HG03045 (cell line): Measurements from ENCODE around the gene BBS2.
"Not testable (repeated sequence)": the region's sequence is repeated elsewhere in the genome, so short reads cannot be mapped to it uniquely, and the experiment has no call there.

Experiments
- ATAC-seq: cut with Tn5 transposase; IDR thresholded peaks from one replicate; pipeline ENCODE4 v1.9.1; 2021; ENCODE audit warnings: mild to moderate bottlenecking, moderate library complexity; ENCODE audit not compliant: unreplicated experiment

Gene BBS2

DNA sequence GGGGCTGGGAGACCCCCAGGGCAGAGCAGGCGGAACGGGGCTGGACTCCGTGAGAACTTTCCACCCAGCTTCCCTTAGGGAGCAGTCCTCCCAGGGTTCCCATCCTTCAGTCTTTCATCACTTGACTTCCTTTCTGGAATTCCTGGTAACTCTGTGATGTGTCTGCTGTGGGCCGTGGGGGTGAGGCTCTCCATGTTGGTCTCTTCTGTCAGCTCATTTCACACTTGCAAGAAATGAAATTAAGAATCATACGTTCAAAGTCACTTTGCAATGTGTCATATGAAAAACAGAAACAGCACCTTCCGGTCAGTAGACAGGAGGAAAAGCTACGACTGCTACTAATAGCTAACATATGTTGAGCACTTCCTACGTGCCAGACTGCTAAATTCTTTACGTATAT, 5.4 kb upstream of the BBS2 start:
- no peak for ATAC-seq

DNA sequence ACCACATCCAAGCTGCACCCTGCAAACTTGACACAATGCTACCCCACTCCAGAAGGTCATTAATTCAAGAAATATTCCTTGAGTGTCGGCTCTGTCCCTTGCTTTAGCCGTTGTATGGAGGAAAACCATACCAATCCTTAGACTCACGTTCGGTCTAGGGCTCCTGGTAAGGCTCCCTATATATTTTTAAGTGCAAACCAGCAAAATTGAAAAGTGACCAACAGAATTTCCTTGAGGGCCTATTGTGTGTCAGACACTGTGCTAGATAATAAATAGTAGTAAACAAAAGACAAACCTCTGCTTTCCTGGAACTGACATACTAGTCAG, 390 bp upstream of the BBS2 start:
- no peak for ATAC-seq

DNA sequence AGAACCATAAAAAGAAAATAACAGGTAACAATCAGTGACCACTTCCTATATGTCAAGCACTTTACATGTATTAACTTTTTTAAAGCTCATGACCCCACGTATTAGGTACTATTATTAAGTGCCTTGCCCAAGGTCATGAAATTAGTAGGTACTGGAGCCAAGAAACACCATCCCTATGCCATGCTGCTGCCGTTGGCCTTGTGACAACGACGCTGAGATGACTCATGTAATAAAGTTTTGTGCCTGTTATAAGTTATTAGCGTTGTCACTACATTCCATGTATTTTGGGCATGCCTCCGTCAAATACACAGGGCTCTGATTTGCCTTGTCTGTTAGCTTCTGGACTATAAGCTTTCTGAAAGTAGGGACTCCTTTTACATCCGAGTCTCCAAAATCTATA, 1.4 kb downstream of the BBS2 start:
- no peak for ATAC-seq

GRCh38 chr16:56517206-56517605, 2.6 kb downstream of the BBS2 start:
- no peak for ATAC-seq

GRCh38 chr16:56515665-56516064, 4.2 kb downstream of the BBS2 start:
- no peak for ATAC-seq

- no peak for ATAC-seq
Observed at GRCh38 chr16:56514845-56515244, 5.0 kb downstream of the BBS2 start.

GRCh38 chr16:56513972-56514371, 5.9 kb downstream of the BBS2 start:
- ATAC-seq: no peak

- no peak for ATAC-seq
Observed at GRCh38 chr16:56513091-56513490, 6.7 kb downstream of the BBS2 start.

DNA sequence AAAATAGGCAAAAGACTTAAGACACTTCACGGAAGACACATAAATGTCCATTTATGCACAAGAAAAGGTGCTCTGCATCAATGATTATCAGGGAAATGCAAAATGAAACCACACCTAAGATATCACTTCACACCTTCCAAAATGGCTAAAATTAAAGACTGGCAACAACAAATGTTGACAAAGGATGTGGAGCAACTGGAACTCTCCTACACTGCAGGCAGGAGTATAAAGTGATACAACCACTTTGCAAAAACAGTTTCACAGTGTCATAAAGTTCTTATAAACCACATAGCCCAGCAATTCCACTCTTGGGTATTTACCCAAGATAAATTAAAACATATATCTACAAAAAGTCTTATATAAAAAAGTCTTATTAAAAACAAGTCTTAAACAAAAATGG, 7.8 kb downstream of the BBS2 start:
- no peak for ATAC-seq

DNA sequence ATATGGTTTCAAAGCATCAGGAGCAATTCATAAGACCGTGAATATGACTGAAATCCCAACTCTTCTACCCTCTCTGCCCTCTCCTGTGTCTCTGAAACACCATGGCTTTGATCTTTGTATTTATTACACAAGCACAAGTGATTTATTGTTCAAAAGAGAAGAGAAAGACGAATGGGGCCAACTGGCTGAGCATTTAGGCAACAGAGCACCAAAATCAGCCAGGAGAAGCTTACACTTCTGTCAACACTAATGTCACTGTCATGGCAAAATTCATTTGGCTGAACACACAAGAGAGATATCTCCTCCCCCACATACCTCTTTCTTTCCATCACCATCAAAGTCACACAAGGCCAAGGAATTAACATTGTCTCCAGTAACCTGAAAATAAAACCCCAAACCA, 9.3 kb downstream of the BBS2 start:
- ATAC-seq: no peak

GRCh38 chr16:56506941-56507340, 12.9 kb downstream of the BBS2 start:
- ATAC-seq: no peak

DNA sequence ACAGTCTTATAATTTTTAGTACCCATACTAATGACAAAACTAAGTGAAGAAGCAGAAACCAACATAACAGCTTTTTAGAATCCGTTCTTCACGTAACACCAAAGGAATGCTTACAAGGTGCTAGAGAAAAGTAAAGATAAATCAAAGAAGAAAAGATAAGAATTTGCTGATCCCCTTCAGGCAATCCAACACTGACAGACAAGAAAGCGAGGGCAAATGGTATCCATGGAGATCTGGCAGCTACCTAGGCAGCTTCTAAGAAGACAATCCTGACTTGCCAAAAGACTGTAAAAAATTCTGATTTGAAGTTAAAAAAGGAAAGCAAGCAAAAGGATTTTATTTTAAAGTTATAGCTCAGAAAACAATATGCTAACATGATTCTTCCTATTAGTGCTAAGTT, 14.6 kb downstream of the BBS2 start:
- ATAC-seq: no peak

- no peak for ATAC-seq
Observed at GRCh38 chr16:56493815-56494214, 26.0 kb downstream of the BBS2 start.

DNA sequence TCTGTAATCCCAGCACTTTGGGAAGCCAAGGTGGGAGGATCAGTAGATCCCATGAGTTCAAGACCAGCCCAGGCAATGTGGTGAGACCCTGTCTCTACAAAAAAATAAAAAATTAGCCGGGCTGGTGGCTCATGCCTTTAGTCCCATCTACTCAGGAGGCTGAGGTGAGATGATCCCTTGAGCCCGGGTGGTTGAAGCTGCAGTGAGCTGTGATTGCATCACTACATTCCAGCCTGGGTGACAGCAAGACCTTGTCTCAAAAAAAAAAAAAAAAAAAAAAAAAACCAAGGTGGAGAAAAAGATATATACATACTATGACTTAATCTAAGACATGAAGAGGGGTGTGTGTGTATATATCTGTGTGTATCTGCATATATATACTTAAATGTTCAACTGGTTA, 26.7 kb downstream of the BBS2 start:
- ATAC-seq: no peak

GRCh38 chr16:56491657-56492261, 28.1 kb downstream of the BBS2 start:
- ATAC-seq: no peak

DNA sequence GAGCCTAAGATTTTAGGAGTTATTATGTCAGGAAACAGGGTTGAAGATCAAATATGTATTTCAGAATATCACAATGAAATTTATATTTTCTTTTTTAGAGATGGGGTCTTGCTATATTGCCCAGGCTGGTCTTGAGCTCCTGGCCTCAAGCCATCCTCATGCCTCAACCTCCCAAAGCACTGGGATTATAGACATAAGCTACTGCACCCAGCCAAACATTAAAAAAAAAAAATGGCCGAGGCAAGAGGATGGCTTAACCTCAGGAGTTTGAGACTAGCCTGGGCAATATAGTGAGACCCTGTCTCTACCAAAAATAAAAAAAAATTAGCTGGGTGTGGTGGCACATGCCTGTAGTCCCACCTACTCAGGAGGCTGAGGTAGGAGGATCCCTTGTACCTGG, 31.0 kb downstream of the BBS2 start:
- not testable (repeated sequence) for ATAC-seq

- no peak for ATAC-seq
Observed at GRCh38 chr16:56488035-56488434, 31.8 kb downstream of the BBS2 start.

- ATAC-seq: no peak
Observed at GRCh38 chr16:56483394-56483793, 36.4 kb downstream of the BBS2 start.

GRCh38 chr16:56482683-56483236, 37.1 kb downstream of the BBS2 start:
- no peak for ATAC-seq

DNA sequence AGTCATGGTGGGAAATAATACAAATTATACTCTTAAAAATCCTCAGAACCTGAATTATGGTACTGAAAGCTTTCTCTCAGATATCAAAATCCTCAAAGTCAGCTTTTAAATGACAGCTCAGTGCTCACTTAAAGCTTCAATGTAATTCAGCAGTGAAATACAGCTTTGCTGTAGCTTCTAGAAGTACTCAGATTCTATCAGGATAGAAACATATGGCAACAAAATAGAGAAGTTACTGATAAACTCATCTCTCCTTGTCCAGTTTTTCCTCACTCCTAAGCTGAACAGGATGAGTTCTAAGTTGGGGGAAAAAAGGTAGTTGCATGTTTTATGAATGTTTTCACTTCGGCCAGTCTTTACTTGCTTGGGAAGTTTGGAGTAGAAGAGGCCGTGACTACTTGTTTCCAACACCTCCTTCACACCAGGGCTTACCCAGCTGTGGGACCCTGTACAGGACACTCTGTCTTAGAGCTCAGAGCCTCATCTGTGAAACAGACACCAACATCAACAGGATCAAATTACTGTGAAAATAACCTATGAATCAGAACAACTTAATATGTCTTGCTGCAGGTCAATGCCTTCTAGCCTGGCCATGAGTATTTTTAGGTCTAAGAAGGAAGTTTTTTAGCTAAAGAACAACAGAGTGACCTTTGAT, 38.2 kb downstream of the BBS2 start:
- no peak for ATAC-seq

DNA sequence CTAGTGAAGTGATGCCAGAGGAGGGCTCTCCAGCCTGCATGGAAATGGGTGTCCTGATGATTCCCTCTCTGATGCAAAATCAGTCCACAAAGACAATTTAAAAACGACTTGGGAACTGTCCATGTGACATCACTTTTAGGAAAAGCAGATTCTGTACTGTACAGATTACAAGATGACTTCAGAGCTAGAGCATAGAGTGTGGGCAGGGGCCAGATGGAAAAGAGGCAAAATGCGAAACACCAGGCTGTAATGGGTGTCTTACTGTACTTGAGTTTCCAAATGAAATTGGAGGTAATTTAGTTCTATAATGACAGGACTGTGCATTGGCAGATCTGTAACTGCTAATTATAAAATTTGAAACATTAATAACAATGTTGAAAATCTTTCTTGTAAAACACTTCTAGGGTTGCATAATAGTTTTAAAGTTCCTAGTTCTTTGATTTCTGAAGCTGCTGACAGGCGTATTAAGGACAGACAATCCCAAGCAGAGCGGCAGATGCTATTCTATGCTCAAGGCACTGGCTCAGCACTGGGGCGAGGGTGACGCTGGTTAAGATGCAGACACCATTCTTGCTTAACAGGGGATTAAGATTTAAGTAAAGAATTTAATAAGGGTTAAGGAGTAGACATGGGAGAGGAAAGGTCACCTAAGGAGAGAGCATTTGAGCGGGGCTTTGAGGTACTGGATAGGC, 38.9 kb downstream of the BBS2 start:
- ATAC-seq: no peak

DNA sequence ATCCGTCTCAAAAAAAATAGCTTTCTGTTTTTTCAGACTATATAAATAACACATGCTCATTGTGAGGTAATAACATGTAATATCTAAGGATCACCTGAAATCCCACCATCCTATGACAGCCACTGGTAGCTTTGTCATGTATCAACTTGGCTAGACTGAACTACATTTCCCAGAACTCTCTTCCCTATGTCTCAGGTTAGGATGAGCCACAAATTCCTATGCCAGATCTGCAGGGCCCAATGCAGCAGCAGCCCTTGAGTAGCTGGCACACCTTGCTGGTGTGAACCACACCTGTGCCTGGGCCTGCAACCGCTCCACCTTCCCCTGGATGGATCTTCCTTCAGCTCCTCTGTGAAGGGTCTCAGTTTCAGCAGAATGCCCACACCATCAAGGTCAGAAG, 40.4 kb downstream of the BBS2 start:
- no peak for ATAC-seq
